ENCODE measurements around the gene ZMYM3.

ZMYM3 gene

GRCh38 chrX:71252221-71252620 lies 1.7 kb downstream of the ZMYM3 start:
- no peak for DNase-seq

- DNase-seq = peak; percentile 44 to 46
These were observed 2.4 kb downstream of the ZMYM3 start for GRCh38 chrX:71251466-71251973.

GRCh38 chrX:71250841-71251240 lies 3.1 kb downstream of the ZMYM3 start:
- no peak for DNase-seq

GRCh38 chrX:71245159-71245558 lies 8.8 kb downstream of the ZMYM3 start:
- DNase-seq = no peak

- no peak for DNase-seq
These were observed 9.4 kb downstream of the ZMYM3 start for GRCh38 chrX:71244359-71245128.

GRCh38 chrX:71241301-71241700 lies 12.6 kb downstream of the ZMYM3 start:
- DNase-seq = no peak

- DNase-seq = no peak
These were observed 14.2 kb downstream of the ZMYM3 start for GRCh38 chrX:71239781-71240180.

- DNase-seq = no peak
These were observed 17.1 kb downstream of the ZMYM3 start for GRCh38 chrX:71236836-71237235.

- no peak for DNase-seq
These were observed 18.5 kb downstream of the ZMYM3 start for GRCh38 chrX:71235482-71235881.

GRCh38 chrX:71228063-71228642 lies 25.8 kb downstream of the ZMYM3 start:
- no peak for DNase-seq

- no peak for DNase-seq
These were observed 26.4 kb downstream of the ZMYM3 start for GRCh38 chrX:71227370-71228062.

- DNase-seq = no peak
These were observed 28.3 kb downstream of the ZMYM3 start for GRCh38 chrX:71225676-71226075.

GRCh38 chrX:71225009-71225408 lies 28.9 kb downstream of the ZMYM3 start:
- no peak for DNase-seq

- no peak for DNase-seq
These were observed 29.7 kb downstream of the ZMYM3 start for GRCh38 chrX:71224098-71224708.

- no peak for DNase-seq
These were observed 31.0 kb downstream of the ZMYM3 start, which contains the start of gene GJB1 for GRCh38 chrX:71222929-71223328. TSS of gene GJB1 (plus strand) at chrX:71223224. CDS start at chrX:71223708, 484 bp downstream.

GRCh38 chrX:71221145-71221544 lies 32.8 kb downstream of the ZMYM3 start:
- DNase-seq = no peak

- no peak for DNase-seq
These were observed 36.6 kb downstream of the ZMYM3 start for GRCh38 chrX:71217298-71217697.

- DNase-seq = no peak
These were observed 37.5 kb downstream of the ZMYM3 start for GRCh38 chrX:71216485-71216884.

GRCh38 chrX:71215338-71215912 lies 38.5 kb downstream of the ZMYM3 start:
- DNase-seq = no peak

GRCh38 chrX:71214604-71215337 lies 39.2 kb downstream of the ZMYM3 start:
- no peak for DNase-seq

GRCh38 chrX:71214152-71214551 lies 39.8 kb downstream of the ZMYM3 start:
- DNase-seq = no peak

- DNase-seq = no peak
These were observed 41.4 kb downstream of the ZMYM3 start for GRCh38 chrX:71212536-71212935.

Data from activated T-cell treated with anti-CD3 and anti-CD28 coated beads, Interleukin-2, amount 50 U/mL, for 48 hours (primary cell).